Stimulated activated CD4-positive, alpha-beta T cell treated with anti-CD3 and anti-CD28 coated beads, Interleukin-2, amount 100 ng/mL, for 4 hours (primary cell): ENCODE measurements around the gene RALGAPB.
"Not testable (repeated sequence)": the region's sequence is repeated elsewhere in the genome, so short reads cannot be mapped to it uniquely, and the experiment has no call there.

Source experiments
- DNase-seq: peaks from one replicate; pipeline ENCODE4 v3.0.0-alpha.2; 2020; ENCODE audit warnings: low read depth

RALGAPB gene

GRCh38 chr20:38472513-38473366 is at the start of gene RALGAPB:
RALGAPB (plus strand) TSS chr20:38472843; CDS start chr20:38488433, 15,590 bp downstream.
- peak; percentile 97 for DNase-seq

DNA sequence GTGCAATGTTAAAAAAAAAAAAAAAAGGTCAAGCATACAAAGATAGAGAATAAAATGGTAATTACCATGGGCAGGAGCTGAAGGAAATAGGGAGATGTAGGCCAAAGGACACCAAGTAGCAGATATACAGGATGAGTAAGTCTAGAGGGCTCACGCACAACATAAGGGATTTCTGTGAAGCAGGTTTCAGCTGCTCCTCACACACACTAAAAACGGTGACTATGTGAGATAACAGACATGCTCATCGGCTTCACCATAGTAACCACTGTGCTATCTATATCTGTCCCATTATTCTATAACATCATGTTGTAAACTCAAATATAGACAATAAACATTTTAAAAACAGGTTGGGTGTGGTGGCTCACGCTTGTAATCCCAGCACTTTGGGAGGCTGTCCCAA is 49.1 kb upstream of the RALGAPB start:
- no peak for DNase-seq

- no peak for DNase-seq
Observed at GRCh38 chr20:38424401-38424800, 48.2 kb upstream of the RALGAPB start.

DNA sequence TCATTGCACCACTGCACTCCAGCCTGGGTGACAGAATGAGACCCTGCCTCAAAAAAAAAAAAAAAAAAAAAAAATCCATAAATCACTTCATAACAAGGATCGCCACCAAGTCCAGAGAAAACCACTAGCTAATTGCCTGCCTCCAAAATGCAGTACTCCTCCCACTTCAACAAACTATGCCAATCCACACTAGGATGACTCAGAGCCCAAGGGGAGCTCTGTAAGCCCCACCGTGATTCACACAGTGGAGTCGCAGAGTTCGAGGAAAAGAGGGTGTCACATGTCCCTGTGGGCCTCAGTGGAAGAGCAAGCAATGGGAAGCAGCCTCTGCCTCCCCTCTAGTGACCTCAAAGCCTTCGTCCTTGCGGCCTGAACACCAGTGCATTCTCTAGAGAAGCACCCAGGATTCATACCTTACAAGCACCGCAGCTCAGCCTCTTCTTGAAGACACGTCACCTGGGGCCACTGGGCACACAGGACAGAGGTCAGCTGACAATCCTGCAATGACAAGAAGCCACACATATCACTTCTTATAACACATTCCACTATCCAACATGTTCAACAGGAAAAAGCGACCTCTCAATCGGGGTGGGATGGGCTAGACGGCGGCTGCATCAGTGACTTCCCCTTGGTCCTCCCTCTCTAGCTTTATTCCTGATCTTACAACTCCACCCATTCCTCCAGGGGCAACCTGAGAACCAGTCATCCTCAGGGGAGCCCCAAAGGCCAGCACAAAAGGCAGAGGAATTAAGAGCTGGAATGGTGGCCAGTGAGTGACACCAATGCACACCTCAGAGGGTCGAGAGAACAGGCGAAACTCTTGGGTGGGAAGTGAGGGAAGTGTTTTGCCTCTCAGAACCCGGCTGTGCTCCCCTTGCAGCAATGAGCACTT is 46.4 kb upstream of the RALGAPB start:
- DNase-seq = peak; percentile 19

DNA sequence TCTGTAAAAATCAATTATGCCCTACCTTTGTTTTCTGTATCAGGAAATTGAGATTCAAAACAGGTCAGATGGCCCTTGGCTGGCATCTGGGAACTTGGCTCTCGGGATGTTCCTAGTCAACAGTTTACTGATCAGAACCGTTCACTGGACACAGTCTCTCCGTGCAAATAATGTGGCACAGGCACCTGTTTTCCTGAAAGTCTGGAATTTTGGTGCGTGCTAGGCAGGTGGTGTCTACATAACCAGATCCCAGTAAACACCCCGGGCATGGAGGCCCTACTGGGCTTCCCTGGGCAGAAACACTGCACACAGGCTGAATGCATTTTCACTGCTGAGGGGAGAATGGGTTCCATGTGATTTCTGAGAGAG is 45.0 kb upstream of the RALGAPB start:
- DNase-seq = no peak

GRCh38 chr20:38428800-38429199 is 43.8 kb upstream of the RALGAPB start:
- no peak for DNase-seq

GRCh38 chr20:38429301-38429700 is 43.3 kb upstream of the RALGAPB start:
- no peak for DNase-seq

GRCh38 chr20:38430679-38431325 is 41.8 kb upstream of the RALGAPB start:
- DNase-seq = no peak

DNA sequence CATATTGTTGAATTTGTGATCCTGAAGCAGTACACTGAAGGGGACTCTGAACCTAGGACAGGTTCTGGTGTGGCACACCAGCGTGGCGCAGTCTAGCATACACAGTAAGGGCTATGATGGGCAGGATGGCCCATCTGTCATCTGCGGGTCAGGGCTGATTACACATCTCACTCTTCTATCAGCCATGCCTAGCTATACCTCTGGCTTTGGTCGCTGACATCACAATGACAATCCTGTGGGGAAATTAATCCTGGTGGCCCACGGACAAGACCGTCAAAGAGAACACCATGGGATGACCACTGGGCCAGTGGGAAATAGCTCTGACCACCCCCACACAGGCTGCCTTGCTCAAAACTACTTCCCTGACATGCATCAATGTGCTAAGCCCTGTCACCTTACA is 40.4 kb upstream of the RALGAPB start:
- DNase-seq = no peak

GRCh38 chr20:38432870-38433269 is 39.8 kb upstream of the RALGAPB start:
- not testable (repeated sequence) for DNase-seq

DNA sequence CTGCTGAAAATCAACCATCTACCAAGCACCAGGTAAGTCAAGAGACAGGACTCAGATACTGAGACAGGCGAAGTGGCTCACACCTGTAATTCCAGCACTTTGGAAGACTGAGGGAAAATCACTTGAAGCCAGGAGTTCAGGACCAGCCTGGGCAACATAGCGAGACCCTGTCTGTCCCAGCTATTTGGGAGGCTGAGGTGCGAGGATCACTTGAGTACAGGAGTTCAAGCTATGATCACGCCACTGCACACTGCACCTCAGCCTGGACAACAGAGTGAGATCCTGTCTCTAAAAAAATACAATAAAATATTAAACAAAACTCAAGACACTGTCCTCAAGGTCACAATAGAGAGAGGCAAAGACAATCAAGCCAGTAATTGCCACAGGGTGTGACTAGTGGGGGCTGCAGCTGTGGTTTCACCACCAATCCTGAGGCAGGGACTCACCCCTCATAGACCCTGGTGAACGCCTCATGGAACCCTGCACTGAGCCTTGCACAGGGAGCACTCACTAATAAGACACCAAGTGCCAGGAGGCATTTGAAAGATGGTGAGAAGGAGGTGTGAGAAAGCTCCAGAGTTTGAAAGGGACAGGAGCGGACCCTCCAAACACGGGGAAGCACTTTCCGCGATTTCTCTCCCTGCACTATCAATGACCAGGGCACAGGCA is 39.2 kb upstream of the RALGAPB start:
- DNase-seq = no peak

DNA sequence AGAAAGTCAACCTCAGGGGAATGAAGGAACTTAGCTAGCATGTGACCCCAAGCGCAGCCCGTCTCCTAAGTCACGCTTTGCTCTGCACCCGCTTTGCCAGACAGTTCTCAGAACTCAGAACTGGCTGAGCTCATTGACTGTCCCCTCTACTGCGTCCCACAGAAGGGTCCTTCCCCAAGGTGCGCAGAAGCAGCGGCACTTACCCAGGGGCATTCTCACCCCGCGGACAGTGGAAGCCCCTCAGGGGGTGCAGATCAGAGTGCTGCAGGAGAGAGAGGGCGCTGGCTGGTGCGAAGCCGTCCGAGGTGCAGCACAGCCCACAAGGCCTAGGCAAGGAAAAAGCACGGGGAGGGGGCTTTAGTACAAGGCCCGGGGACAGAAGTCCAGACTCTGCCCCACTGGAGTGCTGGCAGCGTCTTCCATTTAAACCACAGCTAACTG is 38.3 kb upstream of the RALGAPB start:
- DNase-seq = no peak

GRCh38 chr20:38434770-38435554 is 37.7 kb upstream of the RALGAPB start, which contains the start of gene SNHG17:
SNHG17 (minus strand) TSS chr20:38435328.
- DNase-seq = peak; percentile 80

DNA sequence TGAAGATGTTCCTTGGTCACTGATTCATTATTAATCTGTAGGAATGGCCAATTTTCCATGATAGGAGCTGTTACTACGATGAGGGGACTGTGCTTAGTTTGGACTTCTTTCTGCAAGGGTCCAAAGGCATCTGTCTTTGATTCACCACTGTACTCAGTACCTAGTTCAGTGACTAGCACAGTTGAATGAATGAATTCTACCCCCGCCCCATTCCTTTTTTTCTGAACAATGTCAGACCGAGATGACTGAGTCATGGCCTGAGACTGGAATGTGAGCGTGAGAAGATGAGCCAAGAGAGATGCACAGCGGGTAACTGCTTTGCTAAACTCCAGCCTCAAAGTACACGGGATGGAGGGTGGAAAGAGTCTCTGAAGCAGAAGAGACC is 37.1 kb upstream of the RALGAPB start:
- DNase-seq = no peak

DNA sequence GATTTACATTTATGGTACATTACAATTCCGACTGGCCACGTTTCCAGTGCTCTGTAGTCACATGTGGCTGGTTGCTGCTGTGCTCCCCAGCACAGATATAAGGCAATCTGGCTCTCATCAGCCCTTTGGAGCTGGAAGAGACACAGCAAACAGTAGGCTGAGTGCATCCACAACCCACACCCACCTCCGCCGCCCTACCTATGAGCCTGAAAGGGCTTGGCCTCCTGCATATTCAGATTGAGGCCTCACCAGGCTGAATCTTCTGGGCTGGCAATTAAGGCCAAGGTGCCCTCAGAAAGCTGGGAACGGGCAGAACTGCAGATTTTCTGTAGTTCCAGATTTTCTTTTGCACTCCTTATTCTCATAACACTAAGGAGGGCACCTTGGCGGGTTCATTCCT is 34.8 kb upstream of the RALGAPB start:
- no peak for DNase-seq

DNA sequence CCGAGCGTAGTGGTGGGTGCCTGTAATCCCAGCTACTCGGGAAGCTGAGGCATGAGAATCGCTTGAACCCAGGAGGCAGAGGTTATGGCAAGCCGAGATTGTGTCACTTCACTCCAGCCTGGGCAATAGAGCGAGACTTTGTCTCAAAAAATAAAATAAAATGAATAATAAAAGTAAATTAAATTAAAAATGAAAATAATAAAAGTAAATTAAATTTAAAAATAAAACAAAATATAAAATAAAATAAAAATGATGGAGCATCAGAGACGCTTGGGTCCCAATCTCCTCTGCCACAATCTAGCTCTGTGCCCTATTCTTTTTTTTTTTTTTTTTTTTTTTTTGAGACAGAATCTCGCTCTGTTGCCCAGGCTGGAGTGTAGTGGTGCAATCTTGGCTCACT is 31.5 kb upstream of the RALGAPB start:
- DNase-seq = not testable (repeated sequence)

- no peak for DNase-seq
Observed at GRCh38 chr20:38441916-38442315, 30.7 kb upstream of the RALGAPB start.

- no peak for DNase-seq
Observed at GRCh38 chr20:38445381-38445796, 27.3 kb upstream of the RALGAPB start.

DNA sequence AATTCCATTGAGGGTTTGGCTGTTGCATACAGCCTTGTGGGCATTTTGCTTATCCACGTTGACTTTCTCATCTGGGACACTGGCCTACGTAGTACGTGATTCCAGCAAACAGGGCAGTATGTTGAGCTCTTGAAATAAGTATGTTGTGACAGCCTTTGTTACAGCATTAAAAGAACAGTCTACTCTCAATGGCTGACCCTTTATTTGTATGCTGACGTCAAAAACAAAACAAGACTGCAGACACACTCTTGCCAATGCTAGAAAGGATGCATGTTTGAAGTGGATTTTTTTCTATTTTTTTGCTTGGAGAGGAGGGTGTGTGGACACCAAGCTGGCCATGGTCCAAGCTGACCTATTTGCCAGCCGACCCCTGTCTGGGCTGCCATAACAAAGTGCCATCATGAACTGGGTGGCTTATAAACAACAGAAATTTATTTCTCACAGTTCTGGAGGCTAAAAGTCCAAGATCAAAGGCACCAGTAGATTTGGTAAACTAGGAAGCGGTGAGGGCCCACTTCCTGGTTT is 26.7 kb upstream of the RALGAPB start:
- no peak for DNase-seq

DNA sequence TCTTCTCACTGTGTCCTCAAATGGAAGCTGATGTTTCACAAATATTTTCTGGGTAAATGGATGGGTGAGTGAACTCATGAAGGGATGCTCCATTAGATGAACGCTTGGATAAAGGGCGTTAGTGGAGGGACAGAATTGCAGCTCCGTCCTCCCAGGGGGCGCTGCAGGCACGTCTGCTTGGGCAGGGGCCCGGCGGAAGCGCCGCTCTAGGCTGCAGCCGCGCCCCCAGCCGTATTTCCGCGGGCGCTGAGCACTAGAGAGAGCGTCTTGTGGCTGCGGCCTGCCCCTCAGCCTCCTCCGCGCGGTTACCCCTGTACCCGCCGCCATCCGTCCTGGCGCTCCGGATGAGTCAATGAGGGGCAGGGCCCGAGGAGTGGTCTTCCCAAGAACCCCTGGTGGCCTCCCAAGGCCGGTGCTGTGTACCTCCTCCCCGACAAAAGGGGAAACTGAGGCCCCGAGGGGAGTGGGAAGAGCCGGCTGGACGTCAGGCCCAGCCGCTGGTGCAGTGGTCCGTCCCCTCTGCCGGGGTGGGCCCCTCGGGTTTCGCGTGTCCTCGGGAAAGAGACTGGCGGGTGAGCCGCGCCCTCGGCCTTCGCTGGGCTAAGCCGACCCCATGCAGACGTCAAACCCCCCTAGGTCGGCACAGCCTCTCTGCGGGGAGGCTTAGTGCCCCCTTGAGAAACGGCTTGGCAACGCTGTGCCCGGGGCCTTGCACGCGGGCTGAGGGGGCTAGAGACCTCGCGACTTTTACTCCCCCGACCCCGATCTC is 26.0 kb upstream of the RALGAPB start:
- peak; percentile 88 for DNase-seq
